Measurements from ENCODE around the gene KAT2A.

DNA sequence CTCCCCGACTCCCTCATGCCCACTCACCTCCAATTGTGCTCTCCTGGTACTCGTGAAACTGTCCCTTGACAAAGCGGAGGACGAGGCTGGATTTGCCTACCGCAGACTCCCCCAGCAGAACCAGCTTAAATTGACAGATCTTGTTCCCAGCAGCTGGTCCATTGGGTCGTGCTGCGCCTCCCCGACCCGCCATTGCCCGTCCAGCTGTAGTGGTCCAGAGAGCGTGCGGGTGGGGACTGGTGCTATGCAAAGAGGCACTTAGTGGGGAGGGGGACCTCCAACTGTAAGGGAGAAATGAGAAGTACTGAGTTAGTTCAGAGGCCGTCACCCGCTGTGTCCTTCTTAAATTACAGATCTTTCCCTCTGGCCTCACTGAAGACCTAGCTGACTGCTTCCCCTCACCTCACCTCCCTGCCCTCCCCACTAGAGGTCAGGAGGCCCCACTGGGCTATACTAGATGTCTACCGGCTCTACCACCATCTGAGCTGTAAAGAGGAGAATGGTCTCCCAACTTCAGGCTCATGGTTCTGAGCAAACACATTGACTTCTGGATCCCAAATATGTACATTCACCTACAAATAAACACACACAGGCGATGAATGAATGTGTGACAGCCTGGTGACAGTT, 9.3 kb upstream of the KAT2A start:
- no peak for TF ChIP-seq POLR2A (IDR thresholded peaks at IDR 0.05)
- TF ChIP-seq, protein P1, sequence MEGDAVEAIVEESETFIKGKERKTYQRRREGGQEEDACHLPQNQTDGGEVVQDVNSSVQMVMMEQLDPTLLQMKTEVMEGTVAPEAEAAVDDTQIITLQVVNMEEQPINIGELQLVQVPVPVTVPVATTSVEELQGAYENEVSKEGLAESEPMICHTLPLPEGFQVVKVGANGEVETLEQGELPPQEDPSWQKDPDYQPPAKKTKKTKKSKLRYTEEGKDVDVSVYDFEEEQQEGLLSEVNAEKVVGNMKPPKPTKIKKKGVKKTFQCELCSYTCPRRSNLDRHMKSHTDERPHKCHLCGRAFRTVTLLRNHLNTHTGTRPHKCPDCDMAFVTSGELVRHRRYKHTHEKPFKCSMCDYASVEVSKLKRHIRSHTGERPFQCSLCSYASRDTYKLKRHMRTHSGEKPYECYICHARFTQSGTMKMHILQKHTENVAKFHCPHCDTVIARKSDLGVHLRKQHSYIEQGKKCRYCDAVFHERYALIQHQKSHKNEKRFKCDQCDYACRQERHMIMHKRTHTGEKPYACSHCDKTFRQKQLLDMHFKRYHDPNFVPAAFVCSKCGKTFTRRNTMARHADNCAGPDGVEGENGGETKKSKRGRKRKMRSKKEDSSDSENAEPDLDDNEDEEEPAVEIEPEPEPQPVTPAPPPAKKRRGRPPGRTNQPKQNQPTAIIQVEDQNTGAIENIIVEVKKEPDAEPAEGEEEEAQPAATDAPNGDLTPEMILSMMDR (IDR thresholded peaks at IDR 0.05), result no peak
